ENCODE data around the gene TCEA2.

The TCEA2 gene

DNA sequence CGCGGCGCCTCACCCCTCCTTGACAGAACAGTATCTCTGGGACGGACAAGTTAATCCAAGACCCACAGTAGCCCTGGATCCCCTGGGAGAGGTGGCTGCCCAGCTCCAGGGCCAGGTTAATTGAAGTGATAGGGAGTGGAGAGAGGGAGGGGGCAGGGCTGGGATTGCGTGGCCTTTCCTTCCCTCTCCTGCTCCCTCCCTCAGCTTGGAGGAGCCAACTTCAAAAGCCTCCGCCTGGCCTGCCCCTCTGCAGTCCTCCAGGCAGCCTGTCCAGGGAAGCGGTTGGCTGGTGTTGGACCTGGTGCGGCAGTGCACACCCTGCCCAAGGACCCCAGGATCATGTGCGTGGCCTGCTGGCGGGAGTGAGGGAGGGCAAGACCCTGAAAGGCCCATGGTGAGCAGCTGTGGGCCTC, 27.1 kb upstream of the TCEA2 start, which contains the start of gene C20orf204:
C20orf204 (plus strand) TSS at position 250 of the 413 bp plus-strand sequence; CDS start at position 392, 142 bp downstream.
- DNase-seq (ENCODE audit: low spot score): no peak

DNA sequence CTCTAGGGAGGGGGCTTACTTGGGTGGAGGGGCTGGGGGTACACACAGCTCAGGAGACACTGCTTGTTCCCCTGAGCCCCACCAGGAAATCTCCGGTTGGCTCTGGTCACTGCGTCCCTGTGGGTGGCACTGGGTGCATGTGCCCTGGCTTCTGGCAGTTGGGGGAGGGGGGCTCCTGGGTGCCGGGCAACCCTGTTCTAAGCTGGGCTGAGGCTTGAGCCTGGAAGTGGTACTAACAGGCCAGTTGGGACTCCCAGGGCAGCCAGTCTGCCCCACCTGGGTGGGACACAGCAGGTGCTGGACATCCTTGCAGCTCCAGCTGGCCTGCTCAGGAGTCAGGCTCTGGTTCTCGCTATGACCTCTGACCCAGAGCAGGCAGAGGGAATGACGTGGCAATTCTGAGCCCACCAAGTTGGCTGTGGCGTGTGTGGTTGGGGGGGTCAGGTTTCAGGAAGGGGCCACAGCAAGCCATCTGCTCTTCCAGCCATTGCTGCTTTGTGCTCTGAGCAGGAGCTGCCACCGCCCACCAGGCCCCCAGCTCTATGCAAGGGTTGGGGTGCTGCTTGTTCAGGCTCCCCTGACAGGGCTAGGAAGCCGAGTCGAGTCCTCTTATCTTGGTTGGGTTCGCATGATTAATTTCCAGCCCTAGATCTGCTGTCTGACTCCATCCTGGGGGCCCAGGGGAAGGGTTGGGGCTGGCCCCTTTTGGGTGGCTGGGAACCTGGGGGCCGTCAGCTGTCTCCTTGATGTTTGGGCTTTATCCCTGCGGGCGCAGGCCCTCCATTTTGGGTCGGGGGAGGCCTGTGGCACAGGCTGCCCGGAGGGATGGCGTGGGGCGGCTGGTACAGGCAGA, 26.4 kb upstream of the TCEA2 start:
- no peak for DNase-seq (ENCODE audit: low spot score)

DNA sequence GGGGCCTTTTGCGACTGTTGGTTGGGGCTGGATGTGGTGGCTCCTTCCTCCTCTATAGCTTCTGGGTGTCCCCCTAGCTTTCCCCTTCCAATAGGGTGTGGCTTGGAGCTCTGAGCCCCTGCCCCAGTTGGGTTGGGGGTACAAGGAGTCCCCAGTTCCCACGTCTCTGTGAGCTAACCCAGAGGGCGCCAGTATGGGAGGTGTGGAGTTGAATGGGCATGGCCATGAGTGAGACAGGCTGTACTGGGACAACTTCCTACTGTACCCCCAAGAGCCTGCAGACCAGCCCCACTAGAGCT, 25.9 kb upstream of the TCEA2 start:
- DNase-seq (ENCODE audit: low spot score): no peak

GRCh38 chr20:64037498-64038213, 25.3 kb upstream of the TCEA2 start:
- no peak for DNase-seq (ENCODE audit: low spot score)

GRCh38 chr20:64038224-64038564, 24.8 kb upstream of the TCEA2 start:
- no peak for DNase-seq (ENCODE audit: low spot score)

- DNase-seq (ENCODE audit: low spot score): peak; percentile 30
Measured at GRCh38 chr20:64038565-64039292, 24.3 kb upstream of the TCEA2 start.

GRCh38 chr20:64039293-64040160, 23.5 kb upstream of the TCEA2 start:
- no peak for DNase-seq (ENCODE audit: low spot score)

GRCh38 chr20:64040231-64041039, 22.6 kb upstream of the TCEA2 start:
- no peak for DNase-seq (ENCODE audit: low spot score)

DNA sequence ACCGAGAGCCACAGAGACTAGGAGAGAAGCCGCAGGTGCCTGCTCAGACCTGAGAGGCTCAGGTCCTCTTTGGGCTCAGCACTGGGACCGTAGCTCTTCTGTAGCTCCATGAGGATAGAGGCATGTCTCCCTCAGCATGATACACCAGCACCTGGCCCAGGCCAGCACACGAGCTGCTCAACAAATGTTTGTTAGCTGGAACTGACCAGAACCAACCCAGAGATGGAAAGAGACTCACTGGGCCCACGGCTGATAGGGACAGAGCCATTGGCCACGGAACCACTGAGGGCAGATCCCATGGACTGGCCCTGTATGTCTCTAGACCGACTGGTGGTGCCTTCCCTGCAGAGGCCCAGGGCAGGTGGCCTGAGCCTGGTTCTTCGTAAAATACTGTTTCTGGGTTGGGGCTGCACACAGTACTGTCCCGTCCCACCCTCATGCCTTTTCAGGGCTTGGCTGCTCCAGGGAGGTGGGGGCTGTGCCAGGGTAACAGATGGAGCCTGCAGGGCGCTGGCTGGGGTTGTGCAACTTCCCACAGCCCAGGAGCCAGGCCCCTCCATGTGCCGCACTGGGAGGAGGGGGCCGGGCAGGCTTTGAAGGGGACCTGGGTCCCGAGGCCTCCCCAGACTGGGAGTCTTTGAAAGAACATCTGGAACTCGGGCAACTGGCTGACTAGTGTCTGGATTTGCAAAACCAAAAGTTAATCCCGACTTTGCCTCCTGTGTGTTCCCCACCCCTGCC, 21.8 kb upstream of the TCEA2 start:
- DNase-seq (ENCODE audit: low spot score): no peak

DNA sequence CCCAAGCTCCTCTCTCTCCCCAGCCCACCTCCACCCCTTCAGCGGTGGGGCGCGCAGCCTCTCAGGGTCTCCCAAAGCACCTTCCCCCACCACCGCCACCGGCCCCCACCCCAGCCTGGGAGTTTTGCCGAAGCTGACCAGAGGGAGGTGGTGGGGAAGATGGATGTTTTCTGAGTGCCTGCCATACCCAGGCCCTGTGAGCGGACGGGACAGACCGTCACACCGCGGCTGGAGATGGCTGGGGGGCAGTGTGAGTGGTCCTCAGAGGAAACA, 21.3 kb upstream of the TCEA2 start:
- no peak for DNase-seq (ENCODE audit: low spot score)

GRCh38 chr20:64042054-64042781, 20.8 kb upstream of the TCEA2 start:
- no peak for DNase-seq (ENCODE audit: low spot score)

- no peak for DNase-seq (ENCODE audit: low spot score)
Measured at GRCh38 chr20:64043768-64044167, 19.2 kb upstream of the TCEA2 start.

DNA sequence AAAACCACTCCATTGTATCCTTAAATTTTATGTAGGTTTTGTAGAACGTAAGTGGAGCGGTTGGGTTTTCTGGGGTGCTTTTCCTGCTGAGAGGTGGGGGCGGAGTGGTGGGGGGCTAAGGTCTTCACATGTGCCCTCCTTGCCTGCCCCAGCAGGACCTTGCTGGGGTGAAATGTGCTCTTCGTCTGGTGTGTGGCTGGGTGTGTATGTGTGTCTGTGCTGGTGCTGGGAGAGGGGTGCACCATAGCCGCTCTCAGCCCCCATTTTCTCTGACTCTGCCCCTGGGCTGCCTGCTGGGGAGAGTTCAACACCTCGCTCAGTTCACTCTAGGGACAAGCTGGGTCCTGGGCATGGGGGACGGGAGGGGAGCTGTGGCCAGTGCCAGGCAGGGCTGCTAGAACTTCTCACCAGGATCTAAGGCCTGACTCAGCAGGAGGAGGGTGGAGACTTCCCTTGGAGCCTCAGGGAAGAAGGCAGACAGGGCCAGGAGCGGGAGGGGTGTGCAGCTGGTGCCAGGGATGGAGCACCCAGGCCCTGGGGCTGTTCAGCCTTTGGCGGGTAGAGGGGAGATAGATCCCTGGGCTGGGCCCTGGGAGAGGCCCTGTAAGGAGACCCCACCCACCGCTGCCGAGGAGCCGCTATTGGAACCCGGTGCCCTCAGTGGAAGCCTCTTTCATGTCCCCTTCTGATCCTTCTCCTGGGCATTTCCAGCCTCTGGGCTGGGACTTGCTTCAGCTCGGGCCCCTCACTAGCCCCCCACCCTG, 18.3 kb upstream of the TCEA2 start:
- DNase-seq (ENCODE audit: low spot score): no peak

- no peak for DNase-seq (ENCODE audit: low spot score)
Measured at GRCh38 chr20:64045346-64046011, 17.5 kb upstream of the TCEA2 start.

DNA sequence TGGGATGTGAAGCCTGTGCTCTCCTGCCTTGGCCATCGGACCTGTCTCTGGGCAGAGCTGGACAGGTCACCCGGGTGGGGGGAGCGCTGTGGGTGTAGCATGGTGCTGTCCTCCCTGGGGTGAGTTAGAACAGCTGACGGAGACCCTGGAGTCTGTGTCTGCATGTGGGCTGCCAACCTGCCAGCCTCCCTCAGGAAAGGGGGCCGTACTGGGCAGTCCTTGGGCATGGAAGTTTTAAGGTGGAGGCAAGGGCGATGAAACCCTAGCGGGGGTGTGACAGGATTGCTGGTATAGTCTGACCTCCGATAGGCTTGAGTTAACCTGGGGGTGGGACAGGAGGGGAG, 16.0 kb upstream of the TCEA2 start:
- DNase-seq (ENCODE audit: low spot score): no peak

DNA sequence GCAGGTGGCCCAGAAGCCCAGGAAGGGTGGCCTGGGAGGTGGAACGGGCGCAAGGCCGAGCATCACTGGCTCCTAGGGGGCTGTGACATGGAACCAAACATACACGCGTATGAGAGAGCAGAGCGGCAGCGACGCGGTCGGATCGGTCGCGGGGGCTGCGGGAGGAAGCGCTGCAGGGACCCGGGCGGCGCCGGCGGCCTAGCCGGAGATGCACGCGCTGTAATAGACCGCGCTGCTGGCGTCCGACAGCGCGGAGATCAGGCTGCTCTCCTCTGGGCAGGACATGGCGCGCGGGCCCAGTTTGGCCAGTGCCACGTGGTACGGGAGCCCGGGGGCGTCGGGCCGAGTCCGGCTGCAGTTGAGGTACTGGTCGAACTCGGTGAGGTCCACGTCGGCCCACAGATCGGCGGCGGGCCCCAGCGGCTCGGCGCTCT, 15.0 kb upstream of the TCEA2 start:
- no peak for DNase-seq (ENCODE audit: low spot score)

GRCh38 chr20:64048402-64049044, 14.5 kb upstream of the TCEA2 start:
- no peak for DNase-seq (ENCODE audit: low spot score)
